OCI-LY3 (cell line): ENCODE results near the gene S100A13.
"Not testable (repeated sequence)": the region's sequence is repeated elsewhere in the genome, so short reads cannot be mapped to it uniquely, and the experiment has no call there.

Source experiments
- H2AFZ ChIP-seq: fragments of 200-600, 300-600 bp; shearing (Covaris generic); 2 replicates; pipeline ENCODE4 v1.6.0; 2014; ENCODE audit warnings: antibody characterized with exemption, low read depth, low read length
- H3K27ac ChIP-seq: fragments of 200-600, 300-600 bp; sonication (generic); 2 replicates; pipeline ENCODE4 v1.5.1; 2014; ENCODE audit warnings: mild to moderate bottlenecking, low read length, moderate library complexity, mixed read lengths
- H3K27me3 ChIP-seq: fragments of 200-600, 300-600 bp; sonication (generic); 2 replicates; pipeline ENCODE4 v1.6.1; 2014; ENCODE audit warnings: low read depth, low read length, mixed read lengths
- H3K36me3 ChIP-seq: fragments of 200-600, 300-600 bp; sonication (generic); replicated peaks from 2 replicates; pipeline ENCODE3; 2014; ENCODE audit warnings: low read depth, low read length, mixed read lengths
- H3K4me1 ChIP-seq: fragments of 300-600, 200-600 bp; sonication (generic); 2 replicates; pipeline ENCODE4 v1.6.1; 2014; ENCODE audit warnings: low read length, mixed read lengths
- H3K4me2 ChIP-seq: fragments of 200-600, 300-600 bp; sonication (generic); 2 replicates; pipeline ENCODE4 v1.6.1; 2014; ENCODE audit warnings: low read length, mixed read lengths
- H3K4me3 ChIP-seq: fragments of 300-600, 200-600 bp; sonication (generic); 2 replicates; pipeline ENCODE4 v1.5.1; 2014; ENCODE audit warnings: antibody characterized with exemption, mild to moderate bottlenecking, low read length, moderate library complexity
- H3K79me2 ChIP-seq: fragments of 300-600, 200-600 bp; shearing (Covaris generic); 2 replicates; pipeline ENCODE4 v1.6.1; 2014; ENCODE audit warnings: mild to moderate bottlenecking, low read length, mixed read lengths
- H3K9ac ChIP-seq: fragments of 300-600, 200-600 bp; shearing (Covaris generic); 2 replicates; pipeline ENCODE4 v1.6.0; 2014; ENCODE audit warnings: mild to moderate bottlenecking, low read length, moderate library complexity
- H3K9me3 ChIP-seq: fragments of 200-600, 300-600 bp; shearing (Covaris generic); 2 replicates; pipeline ENCODE4 v1.6.1; 2014; ENCODE audit warnings: low read length, mixed read lengths; ENCODE audit not compliant: insufficient read depth
- H4K20me1 ChIP-seq: fragments of 200-600, 300-600 bp; sonication (generic); 2 replicates; pipeline ENCODE4 v1.6.1; 2016; ENCODE audit warnings: low read length, mixed read lengths; ENCODE audit not compliant: insufficient read depth
- CTCF ChIP-seq: fragments of 200-600, 300-600 bp; sonication (generic); IDR thresholded peaks from 2 replicates; pipeline ENCODE4 v1.5.1; 2014; ENCODE audit warnings: antibody characterized with exemption, low read length, low read depth
- EZH2phosphoT487 ChIP-seq: fragments of 200-600 bp; shearing (Covaris generic); IDR thresholded peaks from 2 replicates; pipeline ENCODE4 v1.6.1; 2018; ENCODE audit warnings: antibody characterized with exemption, mixed run types, low read depth

S100A13 gene

GRCh38 chr1:153578490-153578889, 48.8 kb downstream of the S100A13 start:
- Histone ChIP-seq H3K9me3 (no peaks in the 10 kb centered on the region), H3K4me1 (peaks cover 15% of the 10 kb centered on the region), H3K9ac (no peak overlapping the region), H2AFZ (no peak overlapping the region), H3K36me3 (no peaks in the 10 kb centered on the region), H4K20me1 (no peaks in the 10 kb centered on the region), H3K4me3 (no peak overlapping the region), H3K27me3 (no peaks in the 10 kb centered on the region), H3K79me2 (no peaks in the 10 kb centered on the region), H3K27ac (no peak overlapping the region), H3K4me2 (no peak overlapping the region)
- TF ChIP-seq CTCF (no peak), EZH2phosphoT487 (no peak)

DNA sequence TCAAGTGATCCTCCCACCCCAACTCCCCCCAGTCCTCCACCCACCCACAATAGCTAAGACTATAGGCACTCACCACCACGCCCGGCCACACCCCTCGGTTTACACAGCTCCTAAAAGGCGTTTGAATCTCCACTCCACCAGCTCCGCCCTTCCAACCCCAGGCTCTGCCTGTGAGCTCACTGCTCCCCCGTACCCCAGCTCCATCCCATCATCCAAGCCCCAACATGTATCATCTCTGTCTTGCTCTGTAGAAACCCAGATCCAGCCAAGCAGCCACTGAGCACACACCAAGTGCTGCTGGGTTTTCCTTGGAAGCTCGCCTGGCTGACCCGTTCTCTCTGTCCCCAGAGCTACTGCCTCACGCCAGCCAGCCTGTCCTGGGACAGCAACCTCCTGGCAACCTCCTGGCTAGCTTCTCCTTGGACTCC, 49.7 kb downstream of the S100A13 start:
- H3K27me3 ChIP-seq = no peaks in the 10 kb centered on the region
- no peak overlapping the region for H3K27ac ChIP-seq
- H3K4me2 ChIP-seq = peak overlapping the region; percentile 68
- H3K4me1 ChIP-seq = peaks cover 23% of the 10 kb centered on the region
- no peaks in the 10 kb centered on the region for H3K36me3 ChIP-seq
- peak overlapping the region; percentile 73 for H2AFZ ChIP-seq
- H3K9me3 ChIP-seq = no peaks in the 10 kb centered on the region
- TF ChIP-seq EZH2phosphoT487 (no peak), CTCF (no peak)
- no peaks in the 10 kb centered on the region for H4K20me1 ChIP-seq
- H3K9ac ChIP-seq = peak overlapping the region; percentile 34
- H3K79me2 ChIP-seq = no peaks in the 10 kb centered on the region
- H3K4me3 ChIP-seq = peak overlapping the region; percentile 57

GRCh38 chr1:153577138-153577537, 50.2 kb downstream of the S100A13 start:
- Histone ChIP-seq H3K4me2 (peak overlapping the region; percentile 68), H3K27me3 (no peaks in the 10 kb centered on the region), H2AFZ (peak overlapping the region; percentile 73), H3K27ac (no peak overlapping the region), H3K4me3 (peak overlapping the region; percentile 57), H3K9ac (peak overlapping the region; percentile 34), H3K9me3 (no peaks in the 10 kb centered on the region), H3K4me1 (peaks cover 28% of the 10 kb centered on the region), H3K79me2 (no peaks in the 10 kb centered on the region), H4K20me1 (no peaks in the 10 kb centered on the region), H3K36me3 (no peaks in the 10 kb centered on the region)
- TF ChIP-seq EZH2phosphoT487 (no peak), CTCF (no peak)

DNA sequence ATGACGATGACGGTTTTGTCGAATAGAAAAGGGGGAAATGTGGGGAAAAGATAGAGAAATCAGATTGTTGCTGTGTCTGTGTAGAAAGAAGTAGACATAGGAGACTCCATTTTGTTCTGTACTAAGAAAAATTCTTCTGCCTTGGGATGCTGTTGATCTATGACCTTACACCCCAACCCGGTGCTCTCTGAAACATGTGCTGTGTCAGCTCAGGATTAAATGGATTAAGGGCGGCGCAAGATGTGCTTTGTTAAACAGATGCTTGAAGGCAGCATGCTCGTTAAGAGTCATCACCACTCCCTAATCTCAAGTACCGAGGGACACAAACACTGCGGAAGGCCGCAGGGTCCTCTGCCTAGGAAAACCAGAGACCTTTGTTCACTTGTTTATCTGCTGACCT, 51.8 kb downstream of the S100A13 start:
- not testable (repeated sequence) for H3K79me2 ChIP-seq, H3K27me3 ChIP-seq, H3K9ac ChIP-seq, H3K4me3 ChIP-seq, H3K36me3 ChIP-seq, H4K20me1 ChIP-seq, H2AFZ ChIP-seq, H3K9me3 ChIP-seq, H3K4me2 ChIP-seq, H3K27ac ChIP-seq
- H3K4me1 ChIP-seq = peaks cover 31% of the 10 kb centered on the region

GRCh38 chr1:153575081-153575491, 52.2 kb downstream of the S100A13 start:
- H4K20me1 ChIP-seq, H2AFZ ChIP-seq, H3K4me2 ChIP-seq, H3K27me3 ChIP-seq, H3K9me3 ChIP-seq, H3K9ac ChIP-seq, H3K4me3 ChIP-seq, H3K27ac ChIP-seq, H3K79me2 ChIP-seq, H3K36me3 ChIP-seq: not testable (repeated sequence)
- peaks cover 31% of the 10 kb centered on the region for H3K4me1 ChIP-seq
